ENCODE results near the gene PTGR1. TPM values are rescaled to one million over a fixed set of nuclear protein-coding genes. Genes with fewer than 3 reads are reported as not detected.
"Not testable (repeated sequence)": the region's sequence is repeated elsewhere in the genome, so short reads cannot be mapped to it uniquely, and the experiment has no call there.

PTGR1 gene
- total and polyA plus RNA-seq, 7 donors = 19.7 to 61.1 (median 46.2) TPM

DNA sequence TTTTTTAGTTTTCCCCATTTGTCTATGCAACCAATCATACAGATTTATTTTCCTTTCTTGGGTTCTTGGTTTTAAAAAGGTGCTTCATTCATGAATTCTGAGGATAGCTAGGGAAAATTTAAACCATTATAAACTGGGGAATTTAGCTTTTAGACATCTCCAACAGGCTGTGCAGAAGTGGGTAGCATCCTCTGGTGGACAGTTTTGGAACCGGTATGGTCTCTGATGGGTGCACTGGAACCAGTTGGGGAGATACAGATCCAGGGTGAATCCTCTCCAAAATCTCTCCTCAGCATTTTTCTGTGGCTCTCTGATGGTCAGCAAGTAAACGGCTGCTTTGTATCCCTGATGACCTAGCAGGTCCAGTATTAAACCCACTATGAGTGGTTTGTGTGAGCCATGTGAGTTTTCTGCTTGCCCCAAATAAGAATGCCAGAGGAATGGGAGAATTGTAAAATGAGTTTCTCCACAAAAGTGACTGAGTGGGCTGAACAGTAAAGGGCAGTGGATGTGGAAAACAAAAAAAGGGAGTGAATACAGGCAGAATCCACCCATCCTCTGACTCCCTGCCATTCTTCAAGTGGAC lies 22.5 kb upstream of the PTGR1 start:
- Histone ChIP-seq H3K36me3 (no peaks in the 10 kb centered on the region), H3K27me3 (no peaks in the 10 kb centered on the region), H3K4me1 (no peaks in the 10 kb centered on the region), H3K9me3 (no peaks in the 10 kb centered on the region), H3K27ac (no peak overlapping the region), H3K4me3 (no peak overlapping the region)
- intact Hi-C loops (cut with DNase I) = no loop called here
- TF ChIP-seq POLR2AphosphoS5 (IDR thresholded peaks at IDR 0.05) = no peak
- TF ChIP-seq EP300 (IDR thresholded peaks at IDR 0.05) = no peak
- peak; percentile 7 to 56 (median 50) for TF ChIP-seq CTCF (IDR thresholded peaks at IDR 0.05)
- WGBS, 2 donors = 26 to 29% methylated on average over 2 of the region's 2 CpGs
- DNase-seq = no peak

GRCh38 chr9:111617349-111617748 lies 17.9 kb upstream of the PTGR1 start:
- H3K27me3 ChIP-seq; H3K27ac ChIP-seq; intact Hi-C loops (cut with DNase I); H3K4me3 ChIP-seq; DNase-seq; H3K4me1 ChIP-seq; H3K36me3 ChIP-seq; H3K9me3 ChIP-seq: not testable (repeated sequence)
- WGBS, 2 donors = 94 to 95% methylated on average over 29 of the region's 29 CpGs

DNA sequence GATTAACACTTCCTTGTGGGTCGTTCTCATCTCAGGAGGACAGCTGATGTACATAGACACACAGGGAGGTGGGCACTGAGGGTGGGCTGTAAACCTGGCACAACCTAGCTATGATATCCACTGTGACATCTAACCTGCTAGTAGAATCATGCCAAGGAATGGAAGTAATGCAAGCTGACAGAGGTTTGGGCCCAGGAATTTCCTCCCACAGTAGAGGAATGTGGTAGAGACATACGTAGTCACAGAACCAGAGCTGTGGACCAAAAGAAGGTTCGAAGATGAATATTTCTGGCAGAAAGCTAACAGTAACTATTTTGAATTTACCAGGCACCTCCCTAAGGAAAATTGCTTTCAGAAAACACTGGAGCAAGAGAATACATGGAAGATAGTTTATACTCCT lies 16.5 kb upstream of the PTGR1 start:
- 70 to 72% methylated on average over 3 of the region's 3 CpGs for WGBS, 2 donors
- no peaks in the 10 kb centered on the region for H3K9me3 ChIP-seq
- H3K4me3 ChIP-seq = no peak overlapping the region
- no peak overlapping the region for H3K27ac ChIP-seq
- DNase-seq = no peak
- no peaks in the 10 kb centered on the region for H3K4me1 ChIP-seq
- H3K36me3 ChIP-seq = no peaks in the 10 kb centered on the region
- TF ChIP-seq POLR2AphosphoS5 (IDR thresholded peaks at IDR 0.05) = no peak
- TF ChIP-seq POLR2A (IDR thresholded peaks at IDR 0.05) = no peak
- no peak for TF ChIP-seq CTCF (IDR thresholded peaks at IDR 0.05)
- no peak for TF ChIP-seq EP300 (IDR thresholded peaks at IDR 0.05)
- intact Hi-C loops (cut with DNase I) = no loop called here
- H3K27me3 ChIP-seq = no peaks in the 10 kb centered on the region

- H3K27me3 ChIP-seq = no peaks in the 10 kb centered on the region
- WGBS, 2 donors = 12 to 56% methylated on average over 4 of the region's 4 CpGs
- no peaks in the 10 kb centered on the region for H3K36me3 ChIP-seq
- DNase-seq = no peak
- TF ChIP-seq CTCF (IDR thresholded peaks at IDR 0.05) = no peak
- TF ChIP-seq EP300 (IDR thresholded peaks at IDR 0.05) = no peak
- no peak for TF ChIP-seq POLR2AphosphoS5 (IDR thresholded peaks at IDR 0.05)
- no peak for TF ChIP-seq POLR2A (IDR thresholded peaks at IDR 0.05)
- intact Hi-C loops (cut with DNase I) = no loop called here
- no peaks in the 10 kb centered on the region for H3K4me1 ChIP-seq
- no peak overlapping the region for H3K27ac ChIP-seq
- no peak overlapping the region for H3K4me3 ChIP-seq
- no peaks in the 10 kb centered on the region for H3K9me3 ChIP-seq
These were observed 14.1 kb upstream of the PTGR1 start for GRCh38 chr9:111613436-111614040.

- DNase-seq = no peak
- H3K4me1 ChIP-seq = no peaks in the 10 kb centered on the region
- intact Hi-C loops (cut with DNase I) = no loop called here
- no peak for TF ChIP-seq CTCF (IDR thresholded peaks at IDR 0.05)
- TF ChIP-seq POLR2A (IDR thresholded peaks at IDR 0.05) = no peak
- no peak for TF ChIP-seq EP300 (IDR thresholded peaks at IDR 0.05)
- TF ChIP-seq POLR2AphosphoS5 (IDR thresholded peaks at IDR 0.05) = no peak
- no peak overlapping the region for H3K4me3 ChIP-seq
- H3K27me3 ChIP-seq = no peaks in the 10 kb centered on the region
- no peak overlapping the region for H3K27ac ChIP-seq
- H3K36me3 ChIP-seq = no peaks in the 10 kb centered on the region
- no peaks in the 10 kb centered on the region for H3K9me3 ChIP-seq
- WGBS, 2 donors = 17 to 64% methylated on average over 7 of the region's 7 CpGs
These were observed 11.4 kb upstream of the PTGR1 start for GRCh38 chr9:111610845-111611244.

Measured in sigmoid colon (tissue), 7 donors.